ENCODE data around the gene TMEM51. TPM values are rescaled to one million over a fixed set of nuclear protein-coding genes. Genes with fewer than 3 reads are reported as not detected.

The TMEM51 gene
- total and polyA plus RNA-seq, 2 experiments from 2014 or later = 23.8 to 32.7 TPM

GRCh38 chr1:15243275-15244043 lies 89.9 kb downstream of the TMEM51 start:
- H3K9me3 ChIP-seq (ENCODE audit: low read depth) = no peaks in the 10 kb centered on the region
- no peak for TF ChIP-seq CTCF (IDR thresholded peaks at IDR 0.05; ENCODE audit: low read depth, low read length)
- no peaks in the 10 kb centered on the region for H3K27me3 ChIP-seq
- DNase-seq (ENCODE audit: low read depth in 1 of 2, low spot score in 1 of 2) = peak in 1 of 2 donors; percentile 58
- no peak overlapping the region for H3K4me3 ChIP-seq
- H3K36me3 ChIP-seq = no peaks in the 10 kb centered on the region
- H3K4me1 ChIP-seq (ENCODE audit: low read depth) = peaks cover 22% of the 10 kb centered on the region
- peak overlapping the region; percentile 80 for H3K27ac ChIP-seq

- Histone ChIP-seq H3K27me3 (no peaks in the 10 kb centered on the region), H3K36me3 (no peaks in the 10 kb centered on the region), H3K27ac (no peak overlapping the region), H3K4me1 (ENCODE audit: low read depth) (peaks cover 27% of the 10 kb centered on the region), H3K9me3 (ENCODE audit: low read depth) (no peaks in the 10 kb centered on the region), H3K4me3 (no peak overlapping the region)
- no peak for DNase-seq (ENCODE audit: low read depth in 1 of 2, low spot score in 1 of 2)
- TF ChIP-seq CTCF (IDR thresholded peaks at IDR 0.05; ENCODE audit: low read depth, low read length) = no peak
Measured at GRCh38 chr1:15244813-15245212, 91.3 kb downstream of the TMEM51 start.

GRCh38 chr1:15245593-15246360 lies 92.2 kb downstream of the TMEM51 start:
- peak in 1 of 2 donors; percentile 92 for DNase-seq (ENCODE audit: low read depth in 1 of 2, low spot score in 1 of 2)
- H3K4me3 ChIP-seq = no peak overlapping the region
- H3K4me1 ChIP-seq (ENCODE audit: low read depth) = peaks cover 28% of the 10 kb centered on the region
- TF ChIP-seq CTCF (IDR thresholded peaks at IDR 0.05; ENCODE audit: low read depth, low read length) = no peak
- H3K27me3 ChIP-seq = no peaks in the 10 kb centered on the region
- H3K36me3 ChIP-seq = no peaks in the 10 kb centered on the region
- H3K27ac ChIP-seq = no peak overlapping the region
- H3K9me3 ChIP-seq (ENCODE audit: low read depth) = no peaks in the 10 kb centered on the region

- no peaks in the 10 kb centered on the region for H3K36me3 ChIP-seq
- TF ChIP-seq CTCF (IDR thresholded peaks at IDR 0.05; ENCODE audit: low read depth, low read length) = no peak
- H3K4me1 ChIP-seq (ENCODE audit: low read depth) = peaks cover 28% of the 10 kb centered on the region
- H3K9me3 ChIP-seq (ENCODE audit: low read depth) = no peaks in the 10 kb centered on the region
- H3K4me3 ChIP-seq = peak within 1 kb of the TSS; percentile 53
- H3K27ac ChIP-seq = no peak within 1 kb of the TSS
- DNase-seq (ENCODE audit: low read depth in 1 of 2, low spot score in 1 of 2) = peak; percentile 81 to 83
- H3K27me3 ChIP-seq = no peaks in the 10 kb centered on the region
Measured at GRCh38 chr1:15246960-15247614, 93.5 kb downstream of the TMEM51 start, which contains the start of gene FHAD1. Gene FHAD1, plus strand, starts transcription at chr1:15247223. Its CDS starts 4,562 bp downstream, at chr1:15251785.

- no peak for TF ChIP-seq CTCF (IDR thresholded peaks at IDR 0.05; ENCODE audit: low read depth, low read length)
Measured at GRCh38 chr1:15248216-15248615, 94.7 kb downstream of the TMEM51 start.

More at GRCh38 chr1:15248216-15248615, 94.7 kb downstream of the TMEM51 start:
- Histone ChIP-seq H3K27ac (no peak overlapping the region), H3K36me3 (no peaks in the 10 kb centered on the region), H3K4me1 (ENCODE audit: low read depth) (peaks cover 24% of the 10 kb centered on the region), H3K9me3 (ENCODE audit: low read depth) (no peaks in the 10 kb centered on the region), H3K27me3 (no peaks in the 10 kb centered on the region), H3K4me3 (no peak overlapping the region)
- no peak for DNase-seq (ENCODE audit: low read depth in 1 of 2, low spot score in 1 of 2)

Measured in cardiac muscle cell (in vitro differentiated cells and primary cell).